ENCODE results near the gene COL3A1. TPM values are rescaled to one million over a fixed set of nuclear protein-coding genes. Genes with fewer than 3 reads are reported as not detected.

Gene COL3A1
- total and polyA plus RNA-seq, 2 experiments from 2014 or later: 155 to 159 TPM

DNA sequence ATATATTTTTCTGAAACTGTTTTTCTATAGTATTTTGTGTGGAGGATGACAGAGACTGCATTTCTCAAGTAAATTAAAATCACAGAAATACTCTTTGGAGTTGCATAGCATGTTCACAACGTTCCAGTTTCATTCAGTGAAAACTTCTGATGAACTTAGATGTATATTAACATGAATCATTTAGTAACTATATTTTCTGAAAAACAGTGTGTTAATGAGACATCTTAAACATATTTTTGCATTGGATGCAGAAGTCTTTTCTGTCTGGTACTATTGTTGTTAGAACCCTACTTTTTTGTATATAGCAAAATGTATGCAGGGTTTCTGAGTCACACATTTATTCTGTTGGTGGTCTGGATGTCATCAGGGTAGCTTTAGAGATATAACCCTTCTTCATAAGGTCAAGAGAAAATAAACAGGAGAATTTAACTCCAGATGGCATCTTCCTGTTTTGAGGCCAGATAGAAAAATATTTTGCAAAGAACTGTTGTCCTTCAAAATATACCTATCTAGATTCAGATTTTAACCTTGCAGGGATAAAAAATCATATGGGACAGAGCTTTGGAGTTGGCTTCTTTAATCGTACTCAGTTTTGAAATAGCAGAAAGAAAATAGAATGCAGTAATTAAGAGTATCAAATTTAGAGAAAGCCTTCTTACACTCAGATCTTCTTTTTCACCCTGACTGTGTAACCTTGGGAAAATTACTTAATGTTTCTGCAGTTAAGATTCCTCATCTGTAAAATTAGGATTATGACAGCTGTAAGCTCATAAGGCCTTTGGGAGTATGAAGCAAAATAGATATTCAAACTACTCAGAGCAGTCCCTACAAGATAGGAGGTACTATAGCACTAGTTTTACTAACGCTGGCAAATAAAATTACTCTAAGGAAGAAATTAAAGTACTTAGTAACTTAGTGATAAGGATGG lies 5.3 kb downstream of the COL3A1 start:
- H3K36me3 ChIP-seq: no peaks in the 10 kb centered on the region
- H3K27me3 ChIP-seq: no peaks in the 10 kb centered on the region
- no peaks in the 10 kb centered on the region for H3K9me3 ChIP-seq (ENCODE audit: low read depth)
- DNase-seq (ENCODE audit: low read depth in 1 of 2, low spot score in 1 of 2): peak in 1 of 2 donors; percentile 67
- TF ChIP-seq, protein P1, sequence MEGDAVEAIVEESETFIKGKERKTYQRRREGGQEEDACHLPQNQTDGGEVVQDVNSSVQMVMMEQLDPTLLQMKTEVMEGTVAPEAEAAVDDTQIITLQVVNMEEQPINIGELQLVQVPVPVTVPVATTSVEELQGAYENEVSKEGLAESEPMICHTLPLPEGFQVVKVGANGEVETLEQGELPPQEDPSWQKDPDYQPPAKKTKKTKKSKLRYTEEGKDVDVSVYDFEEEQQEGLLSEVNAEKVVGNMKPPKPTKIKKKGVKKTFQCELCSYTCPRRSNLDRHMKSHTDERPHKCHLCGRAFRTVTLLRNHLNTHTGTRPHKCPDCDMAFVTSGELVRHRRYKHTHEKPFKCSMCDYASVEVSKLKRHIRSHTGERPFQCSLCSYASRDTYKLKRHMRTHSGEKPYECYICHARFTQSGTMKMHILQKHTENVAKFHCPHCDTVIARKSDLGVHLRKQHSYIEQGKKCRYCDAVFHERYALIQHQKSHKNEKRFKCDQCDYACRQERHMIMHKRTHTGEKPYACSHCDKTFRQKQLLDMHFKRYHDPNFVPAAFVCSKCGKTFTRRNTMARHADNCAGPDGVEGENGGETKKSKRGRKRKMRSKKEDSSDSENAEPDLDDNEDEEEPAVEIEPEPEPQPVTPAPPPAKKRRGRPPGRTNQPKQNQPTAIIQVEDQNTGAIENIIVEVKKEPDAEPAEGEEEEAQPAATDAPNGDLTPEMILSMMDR (IDR thresholded peaks at IDR 0.05; ENCODE audit: low read depth, low read length): no peak
- H3K4me1 ChIP-seq (ENCODE audit: low read depth): peaks cover 23% of the 10 kb centered on the region
- peak overlapping the region; percentile 38 for H3K27ac ChIP-seq
- no peak overlapping the region for H3K4me3 ChIP-seq

DNA sequence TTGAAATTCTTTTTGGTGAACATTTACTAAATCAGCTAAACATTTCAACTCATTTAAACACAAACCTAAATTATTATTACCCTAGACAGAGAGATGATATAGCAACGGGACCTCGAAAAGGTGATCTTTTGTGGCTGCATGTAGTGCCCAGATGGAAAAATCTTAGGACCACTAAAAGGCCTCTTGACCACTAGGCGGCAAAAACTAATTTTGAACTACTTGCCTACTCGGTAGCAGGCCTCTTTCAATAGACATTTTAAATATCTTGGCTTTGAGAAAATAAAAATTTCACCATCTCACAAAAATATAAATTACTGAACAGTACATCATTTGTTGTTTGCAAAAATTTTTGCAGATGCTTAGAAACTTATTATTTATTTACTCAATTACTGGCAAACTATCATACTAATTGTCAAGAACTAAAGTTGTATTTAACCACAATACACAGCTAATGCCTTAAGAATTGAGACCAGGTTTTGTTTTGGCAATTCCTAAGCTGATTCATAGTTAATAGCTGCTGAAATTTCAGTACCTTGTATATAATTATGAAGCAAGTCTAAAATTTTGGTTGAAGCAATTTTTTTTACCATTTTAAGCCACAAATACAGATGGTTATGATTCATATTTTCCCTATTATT lies 9.4 kb downstream of the COL3A1 start:
- TF ChIP-seq, protein P1 (IDR thresholded peaks at IDR 0.05; ENCODE audit: low read depth, low read length): peak; percentile 57
- H3K27ac ChIP-seq: no peak overlapping the region

DNA sequence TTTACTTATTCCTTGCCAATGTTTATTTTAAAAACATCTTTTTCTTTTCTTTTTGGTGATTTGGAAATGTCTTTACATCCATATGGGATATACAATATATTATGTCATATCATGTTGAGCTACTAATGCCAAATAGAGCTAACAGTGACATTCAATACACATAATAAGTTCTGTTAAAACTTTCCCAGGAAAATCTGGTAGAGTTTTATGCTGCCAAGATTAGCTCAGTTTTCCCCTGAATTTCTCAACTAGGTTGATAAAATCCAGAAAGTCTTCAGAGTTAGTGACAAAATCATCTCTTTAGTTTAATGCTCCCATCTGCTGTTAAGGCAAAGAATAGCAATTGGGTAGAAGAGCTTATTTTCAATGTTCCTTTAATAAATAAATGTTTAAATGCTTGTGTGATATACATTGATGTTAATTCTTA lies 9.9 kb downstream of the COL3A1 start:
- Histone ChIP-seq H3K4me1 (ENCODE audit: low read depth) (peaks cover 8% of the 10 kb centered on the region), H3K27ac (no peak overlapping the region), H3K36me3 (no peaks in the 10 kb centered on the region), H3K27me3 (no peaks in the 10 kb centered on the region), H3K4me3 (no peak overlapping the region), H3K9me3 (ENCODE audit: low read depth) (no peaks in the 10 kb centered on the region)
- DNase-seq (ENCODE audit: low read depth in 1 of 2, low spot score in 1 of 2): peak in 1 of 2 donors; percentile 62
- TF ChIP-seq, protein P1 (IDR thresholded peaks at IDR 0.05; ENCODE audit: low read depth, low read length): peak; percentile 30

More for the DNA sequence above, 9.4 kb downstream of the COL3A1 start:
- no peaks in the 10 kb centered on the region for H3K27me3 ChIP-seq
- H3K9me3 ChIP-seq (ENCODE audit: low read depth): no peaks in the 10 kb centered on the region
- no peak overlapping the region for H3K4me3 ChIP-seq
- H3K4me1 ChIP-seq (ENCODE audit: low read depth): peaks cover 13% of the 10 kb centered on the region
- no peaks in the 10 kb centered on the region for H3K36me3 ChIP-seq
- DNase-seq (ENCODE audit: low read depth in 1 of 2, low spot score in 1 of 2): peak; percentile 23 to 77

DNA sequence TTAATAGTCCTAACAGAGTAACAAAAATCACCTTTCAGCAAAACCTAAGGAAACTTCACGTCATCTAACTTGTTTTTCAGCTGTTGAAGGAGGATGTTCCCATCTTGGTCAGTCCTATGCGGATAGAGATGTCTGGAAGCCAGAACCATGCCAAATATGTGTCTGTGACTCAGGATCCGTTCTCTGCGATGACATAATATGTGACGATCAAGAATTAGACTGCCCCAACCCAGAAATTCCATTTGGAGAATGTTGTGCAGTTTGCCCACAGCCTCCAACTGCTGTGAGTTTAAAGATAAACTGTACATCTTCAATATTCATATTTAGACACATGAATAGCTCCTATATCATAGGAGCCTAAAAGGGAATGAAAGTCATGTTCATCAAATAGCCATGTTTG lies 10.5 kb downstream of the COL3A1 start:
- Histone ChIP-seq H3K27ac (no peak overlapping the region), H3K9me3 (ENCODE audit: low read depth) (no peaks in the 10 kb centered on the region), H3K36me3 (no peaks in the 10 kb centered on the region), H3K4me1 (ENCODE audit: low read depth) (peaks cover 3% of the 10 kb centered on the region), H3K27me3 (no peaks in the 10 kb centered on the region), H3K4me3 (no peak overlapping the region)
- TF ChIP-seq, protein P1 (IDR thresholded peaks at IDR 0.05; ENCODE audit: low read depth, low read length): no peak
- peak in 1 of 2 donors; percentile 95 for DNase-seq (ENCODE audit: low read depth in 1 of 2, low spot score in 1 of 2)

DNA sequence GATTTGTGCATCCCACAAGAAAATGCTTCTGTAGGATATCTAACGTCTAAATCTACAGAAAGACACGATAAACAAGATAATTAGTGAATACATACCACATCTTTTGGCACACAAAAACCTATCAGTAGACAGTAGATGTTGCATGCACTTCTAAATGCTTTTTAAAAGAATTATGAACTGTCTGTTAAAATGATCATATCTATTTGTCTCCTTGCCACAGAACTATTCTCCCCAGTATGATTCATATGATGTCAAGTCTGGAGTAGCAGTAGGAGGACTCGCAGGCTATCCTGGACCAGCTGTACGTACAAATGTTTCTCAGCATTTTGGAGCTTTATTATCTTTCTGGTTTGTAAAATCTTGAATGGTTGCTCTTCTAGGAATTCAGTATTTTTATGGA lies 12.7 kb downstream of the COL3A1 start:
- H3K4me1 ChIP-seq (ENCODE audit: low read depth): no peaks in the 10 kb centered on the region
- no peak overlapping the region for H3K27ac ChIP-seq
- H3K9me3 ChIP-seq (ENCODE audit: low read depth): no peaks in the 10 kb centered on the region
- H3K4me3 ChIP-seq: no peak overlapping the region
- TF ChIP-seq, protein P1 (IDR thresholded peaks at IDR 0.05; ENCODE audit: low read depth, low read length): no peak
- peak in 1 of 2 donors; percentile 70 for DNase-seq (ENCODE audit: low read depth in 1 of 2, low spot score in 1 of 2)
- H3K36me3 ChIP-seq: no peaks in the 10 kb centered on the region
- H3K27me3 ChIP-seq: no peaks in the 10 kb centered on the region
